Adrenal gland (tissue), 12 donors: ENCODE data around the gene SERPINB3. TPM values are rescaled to one million over a fixed set of nuclear protein-coding genes. Genes with fewer than 3 reads are reported as not detected.

Experiments used
- DNase-seq, 7 donors: peaks; one replicate each; pipeline ENCODE4 v3.0.0-alpha.2; 2019 to 2020
- H3K27ac ChIP-seq, 5 donors: fragments of 200-600 bp; sonication (generic) in 4 of 5; 1 replicate in 3 of 5; 2 replicates in 2 of 5; pipeline versions ENCODE4 v1.5.1 to v1.8.0; 2016 to 2020; ENCODE audit warnings: mild to moderate bottlenecking in 1 of 5
- H3K27me3 ChIP-seq: fragments of 200-600 bp; 2 replicates; pipeline ENCODE4 v1.8.0; 2021
- H3K36me3 ChIP-seq, 2 donors: fragments of 200-600 bp; replicated peaks in 1 of 2; 1 replicate in 1 of 2; 2 replicates in 1 of 2; pipeline versions ENCODE4 v1.5.1 to v1.8.0; 2018 to 2022
- H3K4me1 ChIP-seq, 2 donors: fragments of 200-600 bp; replicated peaks in 1 of 2; 1 replicate in 1 of 2; 2 replicates in 1 of 2; pipeline versions ENCODE4 v1.5.1 to v1.8.0; 2018 to 2021
- H3K4me3 ChIP-seq, 4 donors: fragments of 200-600 bp; sonication (generic) in 3 of 4; one replicate each; pipeline ENCODE4 v1.5.1; 2016 to 2018
- H3K9me3 ChIP-seq, 3 donors: fragments of 200-600 bp; sonication (generic) in 1 of 3; replicated peaks in 1 of 3; 1 replicate in 2 of 3; 2 replicates in 1 of 3; pipeline versions ENCODE4 v1.5.1 to v1.8.0; 2016 to 2021
- POLR2A ChIP-seq, 2 donors: fragments of 450-650 bp; IDR thresholded peaks; one replicate each; pipeline ENCODE4 v1.6.1; 2017; ENCODE audit warnings: antibody characterized with exemption in 2 of 2, mild to moderate bottlenecking in 2 of 2, moderate library complexity in 1 of 2
- WGBS, 4 donors: extraction: QIAGEN DNeasy Blood & Tissue Kit in 2 of 4; methylation state at CpG; one replicate each; pipeline versions ENCODE4 v1.1.5 to v1.1.7; 2013 to 2017; 5-methylcytosine and 5-hydroxymethylcytosine counted together
- intact Hi-C, 2 donors: fragments of 100-400 bp; cut with DNase I; formaldehyde crosslinking; loops; one replicate each; pipeline versions ENCODE4 v1.14.1 to v1.15.0; 2022 to 2023
- polyA plus RNA-seq, 3 donors: library from polyadenylated mRNA; stranded (reverse); fragments of 200-250 nt in 2 of 3; fragments of 350-450 nt in 1 of 3; fragmentation: Illumina TruSeq in 1 of 3; extraction: RNeasy Lipid Tissue Mini Kit (QIAGEN cat#74804) in 1 of 3; gene quantifications; one replicate each; pipeline ENCODE4 v1.2.3, GENCODE V29; 2013 to 2014
- total RNA-seq, 9 donors: library from RNA; depleted of rRNA in 4 of 9; stranded (reverse); fragments of >200 nt in 4 of 9; fragments of 120-200 nt in 1 of 9; fragmentation: NEBNext Ultra II Directional in 1 of 9; extraction: Animal tissue kit (Norgen Biotek cat#: 25700) in 1 of 9; gene quantifications; one replicate each; pipeline versions ENCODE4 v1.1.0 to v1.2.4, GENCODE V29; 2013 to 2023
- TF ChIP-seq, protein P1 (sequence below), 6 experiments: fragments of 450-650 bp in 4 of 6; fragments of 200-600 bp in 2 of 6; sonication (generic) in 1 of 6; IDR thresholded peaks; 1 replicate in 5 of 6; 2 replicates in 1 of 6; pipeline versions ENCODE4 v1.5.1 to v1.8.0; 2016 to 2021; ENCODE audit warnings: antibody characterized with exemption in 6 of 6, mild to moderate bottlenecking in 2 of 6, moderate library complexity in 1 of 6
- donor health status: healthy with polysubstance abuse.
- donor health status: Bipolar disorder and iron deficiency.
- donor health status: DM: yes; HTN: yes; CAD: no.
- donor health status: DM: no; HTN: no; CAD: no.
- donor health status: DM: no; HTN: no; CAD: no.
- donor health status: DM: yes; HTN: yes; CAD: no.

The SERPINB3 gene
- total and polyA plus RNA-seq, 12 donors = 0.34 TPM; not detected in 11

DNA sequence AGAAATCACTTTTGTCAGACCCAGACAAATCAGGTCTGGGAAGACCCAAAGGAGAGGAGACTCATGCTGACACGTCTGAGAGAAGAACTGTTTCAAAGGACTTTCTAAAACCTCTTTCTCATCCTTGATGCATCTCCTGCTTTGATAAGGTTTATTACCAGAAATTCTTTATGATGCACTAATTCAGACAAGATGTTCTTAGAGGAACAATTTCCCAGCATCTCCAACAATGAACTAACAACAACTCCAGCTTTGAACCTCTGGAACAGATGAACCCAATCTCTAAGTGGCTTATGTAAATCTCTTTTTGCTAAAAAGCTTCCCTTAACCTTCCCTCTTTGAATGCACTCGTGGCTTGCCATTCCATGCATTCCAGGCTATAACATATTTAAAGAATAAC lies 25.2 kb upstream of the SERPINB3 start:
- no peaks in the 10 kb centered on the region for H3K27me3 ChIP-seq
- TF ChIP-seq, protein P1, sequence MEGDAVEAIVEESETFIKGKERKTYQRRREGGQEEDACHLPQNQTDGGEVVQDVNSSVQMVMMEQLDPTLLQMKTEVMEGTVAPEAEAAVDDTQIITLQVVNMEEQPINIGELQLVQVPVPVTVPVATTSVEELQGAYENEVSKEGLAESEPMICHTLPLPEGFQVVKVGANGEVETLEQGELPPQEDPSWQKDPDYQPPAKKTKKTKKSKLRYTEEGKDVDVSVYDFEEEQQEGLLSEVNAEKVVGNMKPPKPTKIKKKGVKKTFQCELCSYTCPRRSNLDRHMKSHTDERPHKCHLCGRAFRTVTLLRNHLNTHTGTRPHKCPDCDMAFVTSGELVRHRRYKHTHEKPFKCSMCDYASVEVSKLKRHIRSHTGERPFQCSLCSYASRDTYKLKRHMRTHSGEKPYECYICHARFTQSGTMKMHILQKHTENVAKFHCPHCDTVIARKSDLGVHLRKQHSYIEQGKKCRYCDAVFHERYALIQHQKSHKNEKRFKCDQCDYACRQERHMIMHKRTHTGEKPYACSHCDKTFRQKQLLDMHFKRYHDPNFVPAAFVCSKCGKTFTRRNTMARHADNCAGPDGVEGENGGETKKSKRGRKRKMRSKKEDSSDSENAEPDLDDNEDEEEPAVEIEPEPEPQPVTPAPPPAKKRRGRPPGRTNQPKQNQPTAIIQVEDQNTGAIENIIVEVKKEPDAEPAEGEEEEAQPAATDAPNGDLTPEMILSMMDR (IDR thresholded peaks at IDR 0.05) = no peak
- TF ChIP-seq POLR2A (IDR thresholded peaks at IDR 0.05) = no peak
- H3K9me3 ChIP-seq = no peaks in the 10 kb centered on the region
- no peak for DNase-seq
- H3K4me1 ChIP-seq = no peaks in the 10 kb centered on the region
- no peak overlapping the region for H3K4me3 ChIP-seq
- H3K36me3 ChIP-seq = no peaks in the 10 kb centered on the region
- no peak overlapping the region for H3K27ac ChIP-seq
- intact Hi-C loops = no loop called here
- 27 to 49% (median 44%) methylated on average over 2 of the region's 2 CpGs for whole genome bisulfite sequencing, 4 donors

DNA sequence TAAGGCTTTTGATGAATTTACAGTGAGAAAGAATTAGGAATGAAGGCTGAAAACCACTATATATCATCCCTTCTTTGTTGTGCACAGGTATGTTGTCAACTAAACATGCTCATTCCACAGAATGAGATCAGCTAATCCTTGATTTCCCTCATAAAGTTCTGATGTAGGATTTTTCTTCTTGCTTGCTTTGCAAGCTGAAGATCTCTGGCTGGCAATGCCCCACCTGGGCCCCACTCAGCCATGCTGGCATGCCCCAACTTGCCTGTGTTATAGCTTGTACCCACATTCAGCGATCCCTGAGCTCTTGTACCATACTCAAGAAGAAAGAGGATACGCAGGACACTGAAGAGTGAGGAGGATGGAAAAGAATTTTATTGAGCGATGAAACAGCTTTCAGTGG lies 23.0 kb upstream of the SERPINB3 start:
- Histone ChIP-seq H3K9me3 (no peaks in the 10 kb centered on the region), H3K27ac (no peak overlapping the region), H3K36me3 (no peaks in the 10 kb centered on the region), H3K27me3 (no peaks in the 10 kb centered on the region), H3K4me3 (no peak overlapping the region), H3K4me1 (no peaks in the 10 kb centered on the region)
- TF ChIP-seq POLR2A (IDR thresholded peaks at IDR 0.05) = no peak
- TF ChIP-seq, protein P1 (IDR thresholded peaks at IDR 0.05) = no peak
- intact Hi-C loops = no loop called here
- DNase-seq = no peak
- WGBS, 4 donors = 78 to 92% (median 88%) methylated on average over 3 of the region's 3 CpGs

DNA sequence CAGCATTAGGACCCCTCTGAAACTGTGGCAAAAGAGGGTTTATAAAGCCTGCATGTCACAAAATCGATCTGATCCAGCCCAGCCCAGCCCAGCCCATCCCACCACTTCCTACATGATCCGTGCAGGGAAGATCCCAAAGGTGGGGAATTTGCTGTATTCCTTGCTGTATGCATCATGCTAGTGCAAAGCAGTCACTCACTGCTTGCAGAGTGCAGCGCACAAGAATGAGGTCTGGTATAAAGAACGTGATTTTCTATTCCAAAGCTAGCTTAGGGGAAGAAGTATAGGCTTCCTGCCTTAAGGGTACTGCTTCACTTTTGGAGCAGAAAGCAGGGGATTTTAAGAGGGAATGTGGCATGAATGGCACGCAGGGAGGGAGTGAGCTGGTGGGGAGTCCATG lies 22.2 kb upstream of the SERPINB3 start:
- WGBS, 4 donors = 59 to 66% (median 63%) methylated on average over 5 of the region's 5 CpGs
- Histone ChIP-seq H3K27me3 (no peaks in the 10 kb centered on the region), H3K4me3 (no peak overlapping the region), H3K9me3 (no peaks in the 10 kb centered on the region), H3K27ac (no peak overlapping the region), H3K36me3 (no peaks in the 10 kb centered on the region), H3K4me1 (no peaks in the 10 kb centered on the region)
- intact Hi-C loops = no loop called here
- DNase-seq = no peak
- TF ChIP-seq, protein P1 (IDR thresholded peaks at IDR 0.05) = no peak
- TF ChIP-seq POLR2A (IDR thresholded peaks at IDR 0.05) = no peak

DNA sequence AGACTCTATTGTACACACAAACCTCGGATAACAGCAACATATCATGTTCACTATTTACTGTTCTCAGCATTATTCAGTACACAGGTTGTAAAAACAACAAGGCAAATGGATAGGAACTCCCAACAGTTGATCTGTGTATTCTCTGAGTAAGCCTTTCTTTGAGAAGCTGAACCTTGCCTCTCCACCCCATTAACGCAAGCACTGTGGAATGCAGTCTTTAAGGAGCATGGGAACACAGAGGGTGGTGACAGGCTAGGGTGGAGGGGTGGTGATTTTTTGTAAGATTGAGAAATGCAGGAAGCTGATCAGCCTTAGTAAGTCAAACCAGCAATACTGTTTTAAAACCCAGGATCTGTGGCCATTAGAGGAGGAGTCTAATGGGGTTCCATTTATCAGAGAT lies 21.5 kb upstream of the SERPINB3 start:
- no peaks in the 10 kb centered on the region for H3K36me3 ChIP-seq
- H3K4me1 ChIP-seq = no peaks in the 10 kb centered on the region
- TF ChIP-seq, protein P1 (IDR thresholded peaks at IDR 0.05) = no peak
- no peak for TF ChIP-seq POLR2A (IDR thresholded peaks at IDR 0.05)
- no peaks in the 10 kb centered on the region for H3K9me3 ChIP-seq
- WGBS, 4 donors = 17 to 30% (median 25%) methylated on average over 2 of the region's 2 CpGs
- DNase-seq = no peak
- H3K4me3 ChIP-seq = no peak overlapping the region
- no peaks in the 10 kb centered on the region for H3K27me3 ChIP-seq
- intact Hi-C loops = no loop called here
- H3K27ac ChIP-seq = no peak overlapping the region
